ENCODE measurements around the gene SHC3. TPM values are rescaled to one million over a fixed set of nuclear protein-coding genes. Genes with fewer than 3 reads are reported as not detected.

SHC3 gene
- total and polyA plus RNA-seq, 2 of the 4 experiments (the other 2 are of a cell fraction), result 4.5 to 13.3 TPM

GRCh38 chr9:89179895-89180734 lies 1.5 kb upstream of the SHC3 start:
- POLR2A ChIA-PET (ENCODE audit: unreplicated experiment), result interaction anchor here (0.6 to 0.9 kb wide), 2 partner anchors 59 to 133 kb away, joined by 3 to 7 read pairs; no protein-coding TSS in a partner anchor
- TSS peak; percentile 31 for BruUV-seq (replicated peaks)
- peaks cover 5% of the 10 kb centered on the region; the same call in 1 of the 2 replicates for H4K20me1 ChIP-seq (ENCODE audit: insufficient read depth, low read length)

More at GRCh38 chr9:89179895-89180734, 1.5 kb upstream of the SHC3 start:
- Histone ChIP-seq H3K79me1 (ENCODE audit: low read depth in 1 of 2, low read length in 2 of 2) (peaks cover 12 to 26% of the 10 kb centered on the region in 2 experiments), H3K23ac (ENCODE audit: low read depth, low read length) (peak overlapping the region; percentile 67), H4K91ac (ENCODE audit: insufficient read depth, low read depth, low read length) (peak overlapping the region; percentile 83), H2BK15ac (ENCODE audit: low read depth, low read length) (peak overlapping the region; percentile 82; the same call in 2 of the 3 replicates), H4K8ac (ENCODE audit: low read depth in 2 of 2, low read length in 2 of 2) (peak overlapping the region; percentile 81 to 91), H2BK120ac (ENCODE audit: low read depth, low read length) (peak overlapping the region; percentile 75), H3K4me2 (ENCODE audit: low read depth, low read length) (peak overlapping the region; percentile 96), H2AFZ (replicated peaks; ENCODE audit: low read length, poor library complexity) (peak overlapping the region; percentile 87), H3K9me1 (ENCODE audit: insufficient read depth, low read length) (no peaks in the 10 kb centered on the region; the same call in 1 of the 2 replicates), H3K4me1 (ENCODE audit: control insufficient read depth, insufficient read depth, low read length) (peaks cover 11% of the 10 kb centered on the region), H2BK5ac (ENCODE audit: low read depth, low read length, poor library complexity, severe bottlenecking) (peak overlapping the region; percentile 88), H3K9me3 (ENCODE audit: control insufficient read depth, insufficient read depth, low read length) (no peaks in the 10 kb centered on the region), H3K27me3 (ENCODE audit: control insufficient read depth, insufficient read depth, low read length) (no peaks in the 10 kb centered on the region), H3K4ac (ENCODE audit: low read depth, low read length) (peak overlapping the region; percentile 85), H2AK9ac (replicated peaks; ENCODE audit: low read depth, low read length, poor library complexity) (peak overlapping the region; percentile 38), H3K36me3 (ENCODE audit: control insufficient read depth, insufficient read depth, low read length) (no peaks in the 10 kb centered on the region), H3K18ac (ENCODE audit: low read depth, low read length) (peak overlapping the region; percentile 95), H3K9ac (ENCODE audit: low read depth, low read length) (peak overlapping the region; percentile 80), H3K4me3 (ENCODE audit: insufficient read depth, low read depth, low read length) (peak overlapping the region; percentile 50), H2BK20ac (ENCODE audit: low read depth, low read length) (peak overlapping the region; percentile 57; the same call in 1 of the 2 replicates), H3K14ac (replicated peaks; ENCODE audit: low read depth, low read length) (peak overlapping the region; percentile 81), H3K27ac (ENCODE audit: insufficient read depth, low read length) (peak overlapping the region; percentile 91), H4K5ac (ENCODE audit: low read depth, low read length) (peak overlapping the region; percentile 94), H3K56ac (ENCODE audit: extremely low read depth, insufficient read depth, low read length) (peak overlapping the region; percentile 91), H2AK5ac (ENCODE audit: low read depth, low read length) (peak overlapping the region; percentile 40)
- dilution Hi-C loops (cut with HindIII; ENCODE audit: low sequenced_read_pairs, unreplicated experiment) (no loop called here), intact Hi-C loops (cut with micrococcal nuclease) (loop anchor here (1.0 to 10.0 kb wide), 9 partner anchors 37 to 588 kb away; partner anchors contain the start of gene SECISBP2), in situ Hi-C loops (cut with MboI; ENCODE audit: low sequenced_read_pairs) (no loop called here)
- DNase-seq (peak; percentile 97), ATAC-seq (ENCODE audit: low read depth) (peak; percentile 66)
- 0% methylated on average over 6 of the region's 35 CpGs; no CpG with 5 or more reads in 1 of the 2 experiments for WGBS, 2 experiments (ENCODE audit: extremely low coverage in 2 of 2, insufficient read length in 1 of 2)
- TF ChIP-seq POLR2A (IDR thresholded peaks at IDR 0.05; ENCODE audit: low read depth, low read length), result peak; percentile 76
- peak; percentile 98 for TF ChIP-seq CEBPB (IDR thresholded peaks at IDR 0.05; ENCODE audit: low read depth, low read length)
- TF ChIP-seq SMC3 (IDR thresholded peaks at IDR 0.05; ENCODE audit: low read depth, low read length), result no peak
- peak; percentile 3; the same call in 1 of the 2 replicates for TF ChIP-seq RAD21 (IDR thresholded peaks at IDR 0.05; ENCODE audit: low read length)
- no peak for TF ChIP-seq RCOR1 (IDR thresholded peaks at IDR 0.05; ENCODE audit: insufficient replicate concordance, low read length)
- TF ChIP-seq USF2 (IDR thresholded peaks at IDR 0.05; ENCODE audit: low read depth, low read length), result 0 out of 2 replicates have a peak, but pooled peaks have one; percentile 8
- no peak for TF ChIP-seq ELK1 (IDR thresholded peaks at IDR 0.05; ENCODE audit: borderline replicate concordance, low read depth, low read length)
- no peak for TF ChIP-seq CTCF (conservative IDR thresholded peaks at IDR 0.05; ENCODE audit: low read depth, low read length)
- TF ChIP-seq BHLHE40 (IDR thresholded peaks at IDR 0.05; ENCODE audit: low read depth, low read length), result peak; percentile 75
- peak; percentile 70; the same call in 1 of the 2 replicates for TF ChIP-seq RFX5 (IDR thresholded peaks at IDR 0.05; ENCODE audit: low read depth, low read length)
- TF ChIP-seq MXI1 (IDR thresholded peaks at IDR 0.05; ENCODE audit: borderline replicate concordance, low read depth, low read length), result 0 out of 2 replicates have a peak, but pooled peaks have one; percentile 25
- TF ChIP-seq FOS (IDR thresholded peaks at IDR 0.05; ENCODE audit: low read depth, low read length), result peak; percentile 93
- CTCF ChIA-PET, result interaction anchor here (0.6 kb wide), 1 partner anchor 177 kb away, joined by 6 read pairs; no protein-coding TSS in a partner anchor
